ENCODE measurements around the gene FZD10. TPM values are rescaled to one million over a fixed set of nuclear protein-coding genes. Genes with fewer than 3 reads are reported as not detected.

FZD10 gene
- total and polyA plus RNA-seq, 2 experiments from 2014 or later, result 0.11 to 0.45 TPM

DNA sequence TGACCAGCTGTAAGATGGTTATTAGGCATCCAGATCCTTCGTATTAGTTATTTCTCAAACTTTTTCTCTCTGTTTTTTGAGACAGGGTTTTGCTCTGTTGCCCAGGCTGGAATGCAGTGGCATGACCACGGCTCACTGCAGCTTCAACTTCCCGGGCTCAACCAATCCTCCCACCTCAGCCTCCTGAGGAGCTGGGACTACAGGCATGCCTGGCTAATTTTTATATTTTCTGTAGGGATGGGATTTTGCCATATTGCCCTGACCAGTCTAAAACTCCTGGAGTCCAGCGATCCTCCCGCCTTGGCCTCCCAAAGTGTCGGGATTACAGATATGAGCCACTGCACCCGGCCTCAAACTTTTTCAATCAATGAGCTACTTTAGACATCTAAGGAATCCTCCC lies 33.1 kb downstream of the FZD10 start (continued):
- TF ChIP-seq, protein P1, sequence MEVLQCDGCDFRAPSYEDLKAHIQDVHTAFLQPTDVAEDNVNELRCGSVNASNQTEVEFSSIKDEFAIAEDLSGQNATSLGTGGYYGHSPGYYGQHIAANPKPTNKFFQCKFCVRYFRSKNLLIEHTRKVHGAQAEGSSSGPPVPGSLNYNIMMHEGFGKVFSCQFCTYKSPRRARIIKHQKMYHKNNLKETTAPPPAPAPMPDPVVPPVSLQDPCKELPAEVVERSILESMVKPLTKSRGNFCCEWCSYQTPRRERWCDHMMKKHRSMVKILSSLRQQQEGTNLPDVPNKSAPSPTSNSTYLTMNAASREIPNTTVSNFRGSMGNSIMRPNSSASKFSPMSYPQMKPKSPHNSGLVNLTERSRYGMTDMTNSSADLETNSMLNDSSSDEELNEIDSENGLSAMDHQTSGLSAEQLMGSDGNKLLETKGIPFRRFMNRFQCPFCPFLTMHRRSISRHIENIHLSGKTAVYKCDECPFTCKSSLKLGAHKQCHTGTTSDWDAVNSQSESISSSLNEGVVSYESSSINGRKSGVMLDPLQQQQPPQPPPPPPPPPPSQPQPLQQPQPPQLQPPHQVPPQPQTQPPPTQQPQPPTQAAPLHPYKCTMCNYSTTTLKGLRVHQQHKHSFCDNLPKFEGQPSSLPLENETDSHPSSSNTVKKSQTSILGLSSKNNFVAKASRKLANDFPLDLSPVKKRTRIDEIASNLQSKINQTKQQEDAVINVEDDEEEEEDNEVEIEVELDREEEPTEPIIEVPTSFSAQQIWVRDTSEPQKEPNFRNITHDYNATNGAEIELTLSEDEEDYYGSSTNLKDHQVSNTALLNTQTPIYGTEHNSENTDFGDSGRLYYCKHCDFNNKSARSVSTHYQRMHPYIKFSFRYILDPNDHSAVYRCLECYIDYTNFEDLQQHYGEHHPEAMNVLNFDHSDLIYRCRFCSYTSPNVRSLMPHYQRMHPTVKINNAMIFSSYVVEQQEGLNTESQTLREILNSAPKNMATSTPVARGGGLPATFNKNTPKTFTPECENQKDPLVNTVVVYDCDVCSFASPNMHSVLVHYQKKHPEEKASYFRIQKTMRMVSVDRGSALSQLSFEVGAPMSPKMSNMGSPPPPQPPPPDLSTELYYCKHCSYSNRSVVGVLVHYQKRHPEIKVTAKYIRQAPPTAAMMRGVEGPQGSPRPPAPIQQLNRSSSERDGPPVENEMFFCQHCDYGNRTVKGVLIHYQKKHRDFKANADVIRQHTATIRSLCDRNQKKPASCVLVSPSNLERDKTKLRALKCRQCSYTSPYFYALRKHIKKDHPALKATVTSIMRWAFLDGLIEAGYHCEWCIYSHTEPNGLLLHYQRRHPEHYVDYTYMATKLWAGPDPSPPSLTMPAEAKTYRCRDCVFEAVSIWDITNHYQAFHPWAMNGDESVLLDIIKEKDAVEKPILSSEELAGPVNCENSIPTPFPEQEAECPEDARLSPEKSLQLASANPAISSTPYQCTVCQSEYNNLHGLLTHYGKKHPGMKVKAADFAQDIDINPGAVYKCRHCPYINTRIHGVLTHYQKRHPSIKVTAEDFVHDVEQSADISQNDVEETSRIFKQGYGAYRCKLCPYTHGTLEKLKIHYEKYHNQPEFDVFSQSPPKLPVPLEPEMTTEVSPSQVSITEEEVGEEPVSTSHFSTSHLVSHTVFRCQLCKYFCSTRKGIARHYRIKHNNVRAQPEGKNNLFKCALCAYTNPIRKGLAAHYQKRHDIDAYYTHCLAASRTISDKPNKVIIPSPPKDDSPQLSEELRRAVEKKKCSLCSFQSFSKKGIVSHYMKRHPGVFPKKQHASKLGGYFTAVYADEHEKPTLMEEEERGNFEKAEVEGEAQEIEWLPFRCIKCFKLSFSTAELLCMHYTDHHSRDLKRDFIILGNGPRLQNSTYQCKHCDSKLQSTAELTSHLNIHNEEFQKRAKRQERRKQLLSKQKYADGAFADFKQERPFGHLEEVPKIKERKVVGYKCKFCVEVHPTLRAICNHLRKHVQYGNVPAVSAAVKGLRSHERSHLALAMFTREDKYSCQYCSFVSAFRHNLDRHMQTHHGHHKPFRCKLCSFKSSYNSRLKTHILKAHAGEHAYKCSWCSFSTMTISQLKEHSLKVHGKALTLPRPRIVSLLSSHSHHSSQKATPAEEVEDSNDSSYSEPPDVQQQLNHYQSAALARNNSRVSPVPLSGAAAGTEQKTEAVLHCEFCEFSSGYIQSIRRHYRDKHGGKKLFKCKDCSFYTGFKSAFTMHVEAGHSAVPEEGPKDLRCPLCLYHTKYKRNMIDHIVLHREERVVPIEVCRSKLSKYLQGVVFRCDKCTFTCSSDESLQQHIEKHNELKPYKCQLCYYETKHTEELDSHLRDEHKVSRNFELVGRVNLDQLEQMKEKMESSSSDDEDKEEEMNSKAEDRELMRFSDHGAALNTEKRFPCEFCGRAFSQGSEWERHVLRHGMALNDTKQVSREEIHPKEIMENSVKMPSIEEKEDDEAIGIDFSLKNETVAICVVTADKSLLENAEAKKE (CRISPR knock-in tag; IDR thresholded peaks at IDR 0.05), result no peak
- TF ChIP-seq, protein P2, sequence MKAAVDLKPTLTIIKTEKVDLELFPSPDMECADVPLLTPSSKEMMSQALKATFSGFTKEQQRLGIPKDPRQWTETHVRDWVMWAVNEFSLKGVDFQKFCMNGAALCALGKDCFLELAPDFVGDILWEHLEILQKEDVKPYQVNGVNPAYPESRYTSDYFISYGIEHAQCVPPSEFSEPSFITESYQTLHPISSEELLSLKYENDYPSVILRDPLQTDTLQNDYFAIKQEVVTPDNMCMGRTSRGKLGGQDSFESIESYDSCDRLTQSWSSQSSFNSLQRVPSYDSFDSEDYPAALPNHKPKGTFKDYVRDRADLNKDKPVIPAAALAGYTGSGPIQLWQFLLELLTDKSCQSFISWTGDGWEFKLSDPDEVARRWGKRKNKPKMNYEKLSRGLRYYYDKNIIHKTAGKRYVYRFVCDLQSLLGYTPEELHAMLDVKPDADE (IDR thresholded peaks at IDR 0.05), result no peak
- TF ChIP-seq CREB1 (CRISPR knock-in tag; IDR thresholded peaks at IDR 0.05; ENCODE audit: low read depth), result no peak

DNA sequence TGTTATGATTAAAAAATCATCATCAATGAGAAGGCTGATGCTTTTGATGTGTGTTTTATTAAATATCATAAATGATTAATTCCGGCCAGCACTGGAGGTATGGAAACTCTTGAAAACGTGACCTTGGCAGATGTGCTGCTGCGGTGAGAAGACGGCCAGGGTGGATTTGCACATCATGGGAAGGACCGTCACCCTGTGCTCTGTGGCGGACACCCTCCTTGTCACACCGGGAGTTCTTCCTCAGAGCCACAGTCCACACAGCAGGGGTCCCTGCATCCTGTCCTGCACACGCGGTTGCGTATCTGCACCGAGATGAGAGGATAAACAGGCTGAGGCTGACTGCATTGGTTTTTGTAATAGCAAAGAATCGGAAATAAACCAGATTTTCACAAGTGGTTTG lies 33.5 kb downstream of the FZD10 start:
- DNase-seq (ENCODE audit: low spot score), result no peak
- H3K27me3 Mint-ChIP-seq (ENCODE audit: insufficient read depth, low read depth, poor library complexity), result peaks cover 5% of the 10 kb centered on the region
- H3K36me3 Mint-ChIP-seq (ENCODE audit: low read depth), result peaks cover 41% of the 10 kb centered on the region

More for the DNA sequence above, 33.5 kb downstream of the FZD10 start:
- H3K4me1 ChIP-seq (ENCODE audit: insufficient read depth), result no peaks in the 10 kb centered on the region
- H3K4me2 ChIP-seq, result no peak overlapping the region
- no peaks in the 10 kb centered on the region; the same call in 1 of the 2 replicates for H3K36me3 ChIP-seq (ENCODE audit: insufficient read depth)
- H3K9me2 ChIP-seq (ENCODE audit: insufficient read depth), result no peaks in the 10 kb centered on the region
- H4K20me1 ChIP-seq (replicated peaks; ENCODE audit: insufficient read depth), result no peaks in the 10 kb centered on the region
- ATAC-seq, result no peak
- Mint-ChIP-seq H3K27ac (no peak overlapping the region), H3K4me3 (no peak overlapping the region), H3K9me3 (no peaks in the 10 kb centered on the region; the same call in 1 of the 3 replicates), H3K4me1 (no peaks in the 10 kb centered on the region)
- no peak overlapping the region for H3K4me3 ChIP-seq
- no peaks in the 10 kb centered on the region for H3F3A ChIP-seq (replicated peaks; ENCODE audit: low read depth)
- no peaks in the 10 kb centered on the region for H3K27me3 ChIP-seq (ENCODE audit: insufficient read depth)
- TF ChIP-seq NANOG (IDR thresholded peaks at IDR 0.05; ENCODE audit: borderline replicate concordance), result no peak
- TF ChIP-seq, protein P3, sequence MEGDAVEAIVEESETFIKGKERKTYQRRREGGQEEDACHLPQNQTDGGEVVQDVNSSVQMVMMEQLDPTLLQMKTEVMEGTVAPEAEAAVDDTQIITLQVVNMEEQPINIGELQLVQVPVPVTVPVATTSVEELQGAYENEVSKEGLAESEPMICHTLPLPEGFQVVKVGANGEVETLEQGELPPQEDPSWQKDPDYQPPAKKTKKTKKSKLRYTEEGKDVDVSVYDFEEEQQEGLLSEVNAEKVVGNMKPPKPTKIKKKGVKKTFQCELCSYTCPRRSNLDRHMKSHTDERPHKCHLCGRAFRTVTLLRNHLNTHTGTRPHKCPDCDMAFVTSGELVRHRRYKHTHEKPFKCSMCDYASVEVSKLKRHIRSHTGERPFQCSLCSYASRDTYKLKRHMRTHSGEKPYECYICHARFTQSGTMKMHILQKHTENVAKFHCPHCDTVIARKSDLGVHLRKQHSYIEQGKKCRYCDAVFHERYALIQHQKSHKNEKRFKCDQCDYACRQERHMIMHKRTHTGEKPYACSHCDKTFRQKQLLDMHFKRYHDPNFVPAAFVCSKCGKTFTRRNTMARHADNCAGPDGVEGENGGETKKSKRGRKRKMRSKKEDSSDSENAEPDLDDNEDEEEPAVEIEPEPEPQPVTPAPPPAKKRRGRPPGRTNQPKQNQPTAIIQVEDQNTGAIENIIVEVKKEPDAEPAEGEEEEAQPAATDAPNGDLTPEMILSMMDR (conservative IDR thresholded peaks at IDR 0.05; ENCODE audit: low read depth in 2 of 2), result no peak
- TF ChIP-seq EZH2 (IDR thresholded peaks at IDR 0.05; ENCODE audit: low read depth, unreplicated experiment), result no peak
- TF ChIP-seq POLR2AphosphoS5 (IDR thresholded peaks at IDR 0.05; ENCODE audit: low read depth), result no peak
- TF ChIP-seq, protein P2 (IDR thresholded peaks at IDR 0.05), result no peak
- no peak for TF ChIP-seq CREB1 (CRISPR knock-in tag; IDR thresholded peaks at IDR 0.05; ENCODE audit: low read depth)
- no peak for TF ChIP-seq JUNB (IDR thresholded peaks at IDR 0.05; ENCODE audit: unreplicated experiment)
- TF ChIP-seq STAT1 (IDR thresholded peaks at IDR 0.05; ENCODE audit: unreplicated experiment), result no peak
- H3K79me2 ChIP-seq (replicated peaks; ENCODE audit: insufficient read depth), result no peaks in the 10 kb centered on the region
- H3K27ac ChIP-seq (ENCODE audit: low read depth), result no peak overlapping the region
- no peak overlapping the region for H2AFZ ChIP-seq

Measured in GM23338 (cell line).